GM15510 (cell line): ENCODE data around the gene MED19.

Experiments
- POLR2A ChIP-seq: IDR thresholded peaks from 3 replicates; pipeline ENCODE4 v1.6.1; 2011; ENCODE audit warnings: borderline replicate concordance; ENCODE audit not compliant: insufficient read length; ENCODE audit errors: extremely low read depth

MED19 gene

GRCh38 chr11:57667736-57668433 lies 44.1 kb downstream of the MED19 start, which contains the start of gene ZDHHC5:
TSS of gene ZDHHC5 (plus strand) at chr11:57668114. CDS start at chr11:57673091, 4,977 bp downstream.
- TF ChIP-seq POLR2A, result peak; percentile 93

- TF ChIP-seq POLR2A, result peak; percentile 33
Observed at GRCh38 chr11:57667117-57667735, 44.8 kb downstream of the MED19 start.

- no peak for TF ChIP-seq POLR2A
Observed at GRCh38 chr11:57663975-57664374, 48.0 kb downstream of the MED19 start.

- TF ChIP-seq POLR2A, result no peak
Observed at GRCh38 chr11:57662893-57663292, 49.1 kb downstream of the MED19 start.

- TF ChIP-seq POLR2A, result no peak
Observed at GRCh38 chr11:57659669-57660068, 52.3 kb downstream of the MED19 start.

GRCh38 chr11:57658023-57658361 lies 54.0 kb downstream of the MED19 start:
- no peak for TF ChIP-seq POLR2A

- peak; percentile 66 for TF ChIP-seq POLR2A
Observed at GRCh38 chr11:57657194-57658022, 54.6 kb downstream of the MED19 start, which contains the start of gene CLP1. TSS of gene CLP1 (plus strand) at chr11:57657762. CDS start at chr11:57659477, 1,715 bp downstream.

- TF ChIP-seq POLR2A, result no peak
Observed at GRCh38 chr11:57656885-57657193, 55.2 kb downstream of the MED19 start.
